ENCODE measurements around the gene HDAC4. TPM values are rescaled to one million over a fixed set of nuclear protein-coding genes. Genes with fewer than 3 reads are reported as not detected.
A peak's percentile ranks its signal among the peaks of the same experiment; 100 is the strongest.

The HDAC4 gene
- total and polyA plus RNA-seq, 3 experiments from 2014 or later: 8.3 to 28.8 (median 24.0) TPM

- CTCF ChIA-PET: interaction anchor here (1.3 kb wide), 1 partner anchor 83 kb away, joined by 3 read pairs; no protein-coding TSS in a partner anchor
These were observed 23.2 kb downstream of the HDAC4 start for GRCh38 chr2:239377591-239377990.

GRCh38 chr2:239376942-239377531 lies 23.8 kb downstream of the HDAC4 start:
- Histone ChIP-seq H3K27ac (ENCODE audit: low read depth, low read length) (no peak overlapping the region), H3K36me3 (ENCODE audit: insufficient read depth, low read length) (no peaks in the 10 kb centered on the region), H3K9me3 (ENCODE audit: low read length) (no peaks in the 10 kb centered on the region), H3K4me3 (ENCODE audit: low read length) (no peak overlapping the region), H3K4me1 (ENCODE audit: insufficient read depth, low read length) (peaks cover 24% of the 10 kb centered on the region), H3K27me3 (ENCODE audit: insufficient read depth, low read length, poor library complexity, severe bottlenecking) (no peaks in the 10 kb centered on the region)
- Mint-ChIP-seq H3K9me3 (no peaks in the 10 kb centered on the region), H3K36me3 (peaks cover 0 to 8% (median 0%) of the 10 kb centered on the region in 3 donors), H3K27ac (peak overlapping the region in 2 of 8 donors; percentile 29 to 47), H3K27me3 (no peaks in the 10 kb centered on the region), H3K4me3 (no peak overlapping the region), H3K4me1 (peaks cover 19 to 25% (median 20%) of the 10 kb centered on the region in 3 donors)
- ChIA-PET POLR2A (no interaction called here), CTCF (interaction anchor here (1.3 kb wide), 1 partner anchor 83 kb away, joined by 3 read pairs; no protein-coding TSS in a partner anchor)
- DNase-seq: peak in 1 of 5 donors; percentile 20

More at GRCh38 chr2:239377591-239377990, 23.2 kb downstream of the HDAC4 start:
- peaks cover 0 to 8% (median 0%) of the 10 kb centered on the region in 3 donors for H3K36me3 Mint-ChIP-seq
- H3K4me3 Mint-ChIP-seq: no peak overlapping the region
- Histone ChIP-seq H3K36me3 (ENCODE audit: insufficient read depth, low read length) (no peaks in the 10 kb centered on the region), H3K27me3 (ENCODE audit: insufficient read depth, low read length, poor library complexity, severe bottlenecking) (no peaks in the 10 kb centered on the region), H3K27ac (ENCODE audit: low read depth, low read length) (no peak overlapping the region), H3K4me3 (ENCODE audit: low read length) (no peak overlapping the region), H3K9me3 (ENCODE audit: low read length) (no peaks in the 10 kb centered on the region), H3K4me1 (ENCODE audit: insufficient read depth, low read length) (peaks cover 19% of the 10 kb centered on the region)
- POLR2A ChIA-PET: no interaction called here
- no peaks in the 10 kb centered on the region for H3K27me3 Mint-ChIP-seq
- peak overlapping the region in 2 of 8 donors; percentile 47 to 88 for H3K27ac Mint-ChIP-seq
- H3K9me3 Mint-ChIP-seq: no peaks in the 10 kb centered on the region
- peaks cover 19 to 28% (median 24%) of the 10 kb centered on the region in 3 donors for H3K4me1 Mint-ChIP-seq
- DNase-seq: no peak

- ChIA-PET POLR2A (no interaction called here), CTCF (interaction anchor here (1.3 kb wide), 1 partner anchor 82 kb away, joined by 3 read pairs; no protein-coding TSS in a partner anchor)
- H3K9me3 ChIP-seq (ENCODE audit: low read length): no peaks in the 10 kb centered on the region
- H3K27ac Mint-ChIP-seq: no peak overlapping the region
- peaks cover 0 to 8% (median 0%) of the 10 kb centered on the region in 3 donors for H3K36me3 Mint-ChIP-seq
- no peak overlapping the region for H3K27ac ChIP-seq (ENCODE audit: low read depth, low read length)
- no peak overlapping the region for H3K4me3 Mint-ChIP-seq
- no peaks in the 10 kb centered on the region for H3K27me3 ChIP-seq (ENCODE audit: insufficient read depth, low read length, poor library complexity, severe bottlenecking)
- DNase-seq: peak in 1 of 5 donors; percentile 33
- H3K36me3 ChIP-seq (ENCODE audit: insufficient read depth, low read length): no peaks in the 10 kb centered on the region
- no peaks in the 10 kb centered on the region for H3K9me3 Mint-ChIP-seq
- no peak overlapping the region for H3K4me3 ChIP-seq (ENCODE audit: low read length)
- no peaks in the 10 kb centered on the region for H3K27me3 Mint-ChIP-seq
- peaks cover 22% of the 10 kb centered on the region for H3K4me1 ChIP-seq (ENCODE audit: insufficient read depth, low read length)
- peaks cover 12 to 18% (median 13%) of the 10 kb centered on the region in 3 donors for H3K4me1 Mint-ChIP-seq
These were observed 24.5 kb downstream of the HDAC4 start for GRCh38 chr2:239376351-239376750.

- H3K4me3 Mint-ChIP-seq: no peak overlapping the region
- no peaks in the 10 kb centered on the region for H3K9me3 Mint-ChIP-seq
- Histone ChIP-seq H3K4me1 (ENCODE audit: insufficient read depth, low read length) (peaks cover 25% of the 10 kb centered on the region), H3K36me3 (ENCODE audit: insufficient read depth, low read length) (no peaks in the 10 kb centered on the region), H3K9me3 (ENCODE audit: low read length) (no peaks in the 10 kb centered on the region), H3K27me3 (ENCODE audit: insufficient read depth, low read length, poor library complexity, severe bottlenecking) (no peaks in the 10 kb centered on the region), H3K27ac (ENCODE audit: low read depth, low read length) (no peak overlapping the region), H3K4me3 (ENCODE audit: low read length) (no peak overlapping the region)
- peaks cover 0 to 8% (median 0%) of the 10 kb centered on the region in 3 donors for H3K36me3 Mint-ChIP-seq
- H3K27ac Mint-ChIP-seq: no peak overlapping the region
- CTCF ChIA-PET: no interaction called here
- no peaks in the 10 kb centered on the region for H3K27me3 Mint-ChIP-seq
- H3K4me1 Mint-ChIP-seq: peaks cover 4 to 9% (median 6%) of the 10 kb centered on the region in 3 donors
- peak in 1 of 5 donors; percentile 41 for DNase-seq
- POLR2A ChIA-PET: no interaction called here
These were observed 25.4 kb downstream of the HDAC4 start for GRCh38 chr2:239375278-239376061.

- Histone ChIP-seq H3K4me3 (ENCODE audit: low read length) (no peak overlapping the region), H3K36me3 (ENCODE audit: insufficient read depth, low read length) (no peaks in the 10 kb centered on the region), H3K4me1 (ENCODE audit: insufficient read depth, low read length) (peaks cover 28% of the 10 kb centered on the region), H3K27ac (ENCODE audit: low read depth, low read length) (no peak overlapping the region), H3K9me3 (ENCODE audit: low read length) (no peaks in the 10 kb centered on the region), H3K27me3 (ENCODE audit: insufficient read depth, low read length, poor library complexity, severe bottlenecking) (no peaks in the 10 kb centered on the region)
- H3K27ac Mint-ChIP-seq: no peak overlapping the region
- no peak overlapping the region for H3K4me3 Mint-ChIP-seq
- no peaks in the 10 kb centered on the region for H3K27me3 Mint-ChIP-seq
- ChIA-PET POLR2A (no interaction called here), CTCF (no interaction called here)
- H3K4me1 Mint-ChIP-seq: peaks cover 7 to 9% (median 7%) of the 10 kb centered on the region in 3 donors
- H3K36me3 Mint-ChIP-seq: peaks cover 0 to 8% (median under 1%) of the 10 kb centered on the region in 3 donors
- H3K9me3 Mint-ChIP-seq: no peaks in the 10 kb centered on the region
- peak in 1 of 5 donors; percentile 21 for DNase-seq
These were observed 25.9 kb downstream of the HDAC4 start for GRCh38 chr2:239374896-239375277.

- H3K36me3 ChIP-seq (ENCODE audit: insufficient read depth, low read length): no peaks in the 10 kb centered on the region
- Mint-ChIP-seq H3K4me3 (no peak overlapping the region), H3K36me3 (peaks cover 0 to 6% (median 5%) of the 10 kb centered on the region in 3 donors), H3K4me1 (peaks cover 10 to 14% (median 11%) of the 10 kb centered on the region in 3 donors), H3K27ac (no peak overlapping the region), H3K27me3 (no peaks in the 10 kb centered on the region), H3K9me3 (no peaks in the 10 kb centered on the region)
- no peak for DNase-seq
- H3K4me1 ChIP-seq (ENCODE audit: insufficient read depth, low read length): peaks cover 40% of the 10 kb centered on the region
- H3K27me3 ChIP-seq (ENCODE audit: insufficient read depth, low read length, poor library complexity, severe bottlenecking): no peaks in the 10 kb centered on the region
- H3K4me3 ChIP-seq (ENCODE audit: low read length): no peak overlapping the region
- H3K27ac ChIP-seq (ENCODE audit: low read depth, low read length): no peak overlapping the region
- no peaks in the 10 kb centered on the region for H3K9me3 ChIP-seq (ENCODE audit: low read length)
- CTCF ChIA-PET: no interaction called here
- POLR2A ChIA-PET: no interaction called here
These were observed 28.0 kb downstream of the HDAC4 start for GRCh38 chr2:239372835-239373234.

GRCh38 chr2:239371726-239372686 lies 28.8 kb downstream of the HDAC4 start:
- H3K27me3 Mint-ChIP-seq: no peaks in the 10 kb centered on the region
- POLR2A ChIA-PET: no interaction called here
- peaks cover 0 to 5% (median 3%) of the 10 kb centered on the region in 3 donors for H3K36me3 Mint-ChIP-seq
- Histone ChIP-seq H3K36me3 (ENCODE audit: insufficient read depth, low read length) (no peaks in the 10 kb centered on the region), H3K9me3 (ENCODE audit: low read length) (no peaks in the 10 kb centered on the region), H3K27me3 (ENCODE audit: insufficient read depth, low read length, poor library complexity, severe bottlenecking) (no peaks in the 10 kb centered on the region), H3K4me1 (ENCODE audit: insufficient read depth, low read length) (peaks cover 40% of the 10 kb centered on the region), H3K4me3 (ENCODE audit: low read length) (no peak overlapping the region), H3K27ac (ENCODE audit: low read depth, low read length) (no peak overlapping the region)
- CTCF ChIA-PET: no interaction called here
- peaks cover 10 to 14% (median 11%) of the 10 kb centered on the region in 3 donors for H3K4me1 Mint-ChIP-seq
- no peak overlapping the region for H3K27ac Mint-ChIP-seq
- DNase-seq: peak in 1 of 5 donors; percentile 34
- no peaks in the 10 kb centered on the region for H3K9me3 Mint-ChIP-seq
- H3K4me3 Mint-ChIP-seq: no peak overlapping the region
